ENCODE results near the gene ATP9A. TPM values are rescaled to one million over a fixed set of nuclear protein-coding genes. Genes with fewer than 3 reads are reported as not detected.

ATP9A gene
- polyA plus RNA-seq, 1 experiment: 35.3 TPM

- ChIA-PET POLR2A (no interaction called here), CTCF (interaction anchor here (0.6 to 0.9 kb wide), 2 partner anchors 32 to 201 kb away, joined by 3 to 4 read pairs; no protein-coding TSS in a partner anchor)
- Histone ChIP-seq H3K27me3 (ENCODE audit: control insufficient read depth, insufficient read depth, low read length) (no peaks in the 10 kb centered on the region), H3K4me3 (ENCODE audit: low read depth, low read length) (no peak overlapping the region), H3K27ac (ENCODE audit: low read depth, low read length) (no peak overlapping the region), H3K9me3 (ENCODE audit: control insufficient read depth, insufficient read depth, low read length) (no peaks in the 10 kb centered on the region)
- TF ChIP-seq CTCF (IDR thresholded peaks at IDR 0.05; ENCODE audit: low read depth, low read length): no peak
- no peak for DNase-seq (ENCODE audit: low read depth, low spot score)
Measured at GRCh38 chr20:51733070-51733469, 35.1 kb downstream of the ATP9A start.

- DNase-seq (ENCODE audit: low read depth, low spot score): no peak
- POLR2A ChIA-PET: interaction anchor here (0.7 to 1.8 kb wide), 3 partner anchors 17 to 372 kb away, joined by 3 to 6 read pairs (median 5); no protein-coding TSS in a partner anchor
- TF ChIP-seq CTCF (IDR thresholded peaks at IDR 0.05; ENCODE audit: low read depth, low read length): no peak
- H3K4me3 ChIP-seq (ENCODE audit: low read depth, low read length): peak overlapping the region; percentile 52
- H3K27ac ChIP-seq (ENCODE audit: low read depth, low read length): peak overlapping the region; percentile 93
- H3K9me3 ChIP-seq (ENCODE audit: control insufficient read depth, insufficient read depth, low read length): no peaks in the 10 kb centered on the region
- CTCF ChIA-PET: interaction anchor here (0.8 to 1.4 kb wide), 3 partner anchors 31 to 351 kb away, joined by 3 to 13 read pairs (median 5); no protein-coding TSS in a partner anchor
- no peaks in the 10 kb centered on the region for H3K27me3 ChIP-seq (ENCODE audit: control insufficient read depth, insufficient read depth, low read length)
Measured at GRCh38 chr20:51732096-51732791, 35.9 kb downstream of the ATP9A start.

GRCh38 chr20:51731731-51732095 lies 36.5 kb downstream of the ATP9A start:
- ChIA-PET CTCF (interaction anchor here (0.8 to 1.4 kb wide), 3 partner anchors 31 to 351 kb away, joined by 3 to 13 read pairs (median 5); no protein-coding TSS in a partner anchor), POLR2A (interaction anchor here (0.7 to 1.8 kb wide), 3 partner anchors 18 to 373 kb away, joined by 3 to 6 read pairs (median 5); no protein-coding TSS in a partner anchor)
- H3K27me3 ChIP-seq (ENCODE audit: control insufficient read depth, insufficient read depth, low read length): no peaks in the 10 kb centered on the region
- TF ChIP-seq CTCF (IDR thresholded peaks at IDR 0.05; ENCODE audit: low read depth, low read length): no peak
- no peak for DNase-seq (ENCODE audit: low read depth, low spot score)
- peak overlapping the region; percentile 52 for H3K4me3 ChIP-seq (ENCODE audit: low read depth, low read length)
- no peaks in the 10 kb centered on the region for H3K9me3 ChIP-seq (ENCODE audit: control insufficient read depth, insufficient read depth, low read length)
- H3K27ac ChIP-seq (ENCODE audit: low read depth, low read length): peak overlapping the region; percentile 93

- Histone ChIP-seq H3K9me3 (ENCODE audit: control insufficient read depth, insufficient read depth, low read length) (no peaks in the 10 kb centered on the region), H3K4me3 (ENCODE audit: low read depth, low read length) (no peak overlapping the region), H3K27me3 (ENCODE audit: control insufficient read depth, insufficient read depth, low read length) (no peaks in the 10 kb centered on the region), H3K27ac (ENCODE audit: low read depth, low read length) (no peak overlapping the region)
- CTCF ChIA-PET: interaction anchor here (0.6 kb wide), 1 partner anchor 90 kb away, joined by 3 read pairs; no protein-coding TSS in a partner anchor
- DNase-seq (ENCODE audit: low read depth, low spot score): no peak
- POLR2A ChIA-PET: no interaction called here
- TF ChIP-seq CTCF (IDR thresholded peaks at IDR 0.05; ENCODE audit: low read depth, low read length): no peak
Measured at GRCh38 chr20:51729771-51730170, 38.4 kb downstream of the ATP9A start.

GRCh38 chr20:51728737-51729136 lies 39.5 kb downstream of the ATP9A start:
- DNase-seq (ENCODE audit: low read depth, low spot score): no peak
- no peak for TF ChIP-seq CTCF (IDR thresholded peaks at IDR 0.05; ENCODE audit: low read depth, low read length)
- CTCF ChIA-PET: interaction anchor here (0.7 kb wide), 1 partner anchor 28 kb away, joined by 4 read pairs; no protein-coding TSS in a partner anchor
- Histone ChIP-seq H3K9me3 (ENCODE audit: control insufficient read depth, insufficient read depth, low read length) (no peaks in the 10 kb centered on the region), H3K27me3 (ENCODE audit: control insufficient read depth, insufficient read depth, low read length) (no peaks in the 10 kb centered on the region), H3K27ac (ENCODE audit: low read depth, low read length) (no peak overlapping the region), H3K4me3 (ENCODE audit: low read depth, low read length) (no peak overlapping the region)
- POLR2A ChIA-PET: no interaction called here

Data from AG04450 (cell line).